HG03460 (cell line): ENCODE results near the gene EXD2.
"Not testable (repeated sequence)": the region's sequence is repeated elsewhere in the genome, so short reads cannot be mapped to it uniquely, and the experiment has no call there.

ENCODE experiments used
- ATAC-seq: cut with Tn5 transposase; IDR thresholded peaks from one replicate; pipeline ENCODE4 v1.9.1; 2021; ENCODE audit not compliant: unreplicated experiment

Gene EXD2

DNA sequence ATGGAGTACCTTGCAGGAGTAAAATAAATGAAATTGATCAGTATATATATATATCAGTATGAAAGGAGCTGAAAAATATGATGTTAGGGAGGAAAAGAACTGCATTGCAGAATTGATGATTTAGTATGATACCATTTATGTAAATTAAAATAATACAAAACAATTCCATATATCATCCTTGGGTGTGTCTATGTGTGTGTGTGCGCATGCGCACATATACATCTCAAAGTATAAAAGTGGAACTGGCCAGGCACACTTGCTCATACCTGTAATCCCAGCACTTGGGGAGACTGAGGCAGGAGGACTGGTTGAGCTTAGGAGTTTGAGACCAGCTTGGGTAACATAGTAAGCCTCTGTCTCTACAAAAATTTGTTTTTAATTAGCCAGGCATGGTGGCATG lies 84.0 kb downstream of the EXD2 start:
- no peak for ATAC-seq

DNA sequence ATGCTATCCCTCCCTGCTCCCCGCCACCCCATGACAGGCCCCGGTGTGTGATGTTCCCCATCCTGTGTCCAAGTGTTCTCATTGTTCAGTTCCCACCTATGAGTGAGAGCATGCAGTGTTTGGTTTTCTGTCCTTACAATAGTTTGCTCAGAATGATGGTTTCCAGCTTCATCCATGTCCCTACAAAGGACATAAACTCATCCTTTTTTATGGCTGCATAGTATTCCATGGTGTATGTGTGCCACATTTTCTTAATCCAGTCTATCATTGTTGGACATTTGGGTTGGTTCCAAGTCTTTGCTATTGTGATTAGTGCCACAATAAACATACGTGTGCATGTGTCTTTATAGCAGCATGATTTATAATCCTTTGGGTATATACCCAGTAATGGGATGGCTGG lies 86.1 kb downstream of the EXD2 start:
- not testable (repeated sequence) for ATAC-seq

DNA sequence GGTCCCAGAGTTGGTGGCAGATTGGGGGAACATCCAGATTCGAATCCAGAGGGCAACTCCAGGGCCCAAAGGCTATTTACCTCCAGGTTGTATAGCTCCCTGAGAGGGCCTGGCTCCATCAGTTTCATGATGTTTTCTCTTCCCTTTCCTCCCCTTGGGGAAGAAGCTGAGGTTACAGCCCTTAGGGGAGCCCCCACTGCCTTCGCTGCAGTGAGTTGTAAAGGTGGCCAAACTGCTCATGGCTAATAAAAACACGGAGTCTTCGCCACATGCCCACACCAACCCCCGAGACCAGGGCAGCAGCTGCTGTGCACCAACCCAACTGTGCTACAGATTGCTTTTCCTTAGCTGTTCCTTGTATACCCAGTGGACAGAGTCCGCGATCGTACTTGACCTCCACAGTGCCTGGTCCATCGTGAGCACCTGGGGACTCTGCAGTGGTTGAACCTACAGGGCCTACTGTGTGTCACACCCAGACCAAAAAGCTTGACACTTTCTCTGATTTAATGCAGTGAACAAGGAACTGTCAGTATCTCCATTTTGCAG lies 89.5 kb downstream of the EXD2 start:
- ATAC-seq, result no peak

DNA sequence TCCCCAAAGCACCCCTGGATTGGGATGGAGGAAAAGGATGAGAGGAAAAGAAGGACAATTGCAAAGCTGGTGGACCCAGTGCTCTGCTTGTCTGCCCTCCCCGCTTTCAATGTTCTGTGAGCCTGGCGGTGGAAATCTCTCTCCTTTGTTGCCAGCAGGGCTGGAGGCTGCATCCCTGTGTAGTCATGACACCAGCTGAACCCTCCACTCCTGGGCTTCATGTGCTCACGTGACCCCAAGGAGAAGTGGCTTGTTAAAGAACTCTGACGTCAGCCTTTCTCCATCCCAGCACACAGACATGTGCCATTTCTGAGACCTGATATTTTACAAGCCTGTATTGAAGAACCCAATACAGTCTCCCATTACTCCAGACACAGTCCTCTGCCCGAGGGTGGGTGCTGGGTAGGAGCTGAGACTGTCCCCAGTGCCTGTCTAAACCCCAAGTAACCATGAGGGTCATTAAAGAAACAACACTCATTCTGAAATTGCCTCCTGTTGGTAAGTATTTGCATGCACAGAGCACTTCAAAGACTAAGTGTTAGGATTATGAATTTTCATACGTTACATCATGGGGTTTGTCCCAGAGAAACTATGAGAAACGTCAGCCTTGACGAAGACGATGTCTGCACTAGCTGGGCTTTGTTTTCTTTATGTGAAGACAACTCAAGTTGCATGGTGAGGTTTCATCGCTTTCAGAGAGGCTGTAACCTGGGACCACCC lies 90.3 kb downstream of the EXD2 start:
- no peak for ATAC-seq

DNA sequence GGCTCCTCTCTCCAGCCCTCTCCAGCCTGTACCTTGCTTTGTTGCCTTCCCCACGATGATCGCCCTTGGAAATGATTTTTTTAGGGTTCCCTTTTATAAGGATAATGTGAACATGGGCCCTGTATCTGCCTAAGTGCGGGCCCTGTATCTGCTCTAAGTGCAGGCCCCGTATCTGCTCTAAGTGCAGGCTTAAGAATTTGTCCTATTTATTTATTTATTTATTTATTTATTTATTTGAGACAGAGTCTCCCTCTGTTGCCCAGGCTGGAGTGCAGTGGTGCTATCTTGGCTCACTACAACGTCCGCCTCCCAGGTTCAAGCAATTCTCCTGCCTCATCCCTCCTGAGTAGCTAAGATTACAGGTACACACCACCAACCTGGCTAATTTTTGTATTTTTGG lies 91.2 kb downstream of the EXD2 start:
- no peak for ATAC-seq

DNA sequence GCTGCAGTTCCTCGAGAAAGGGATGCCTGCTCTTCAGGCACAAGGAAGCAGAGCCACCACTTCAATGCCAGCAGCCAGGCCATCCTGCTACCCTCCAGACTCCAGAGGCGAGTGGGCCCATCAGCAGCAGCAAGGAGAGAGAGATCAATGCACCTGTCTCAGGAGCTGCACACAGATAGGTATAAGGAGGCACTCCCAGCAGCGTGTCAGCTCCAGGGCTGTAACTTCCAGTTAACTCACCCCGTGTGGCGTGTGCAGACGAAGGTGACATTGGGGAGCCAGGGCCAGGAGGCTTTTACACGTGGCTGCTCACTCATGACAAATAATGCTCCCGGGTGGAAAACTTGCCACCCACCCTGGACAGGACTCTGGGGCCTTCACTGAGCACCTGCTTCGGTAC lies 92.9 kb downstream of the EXD2 start:
- ATAC-seq, result no peak

DNA sequence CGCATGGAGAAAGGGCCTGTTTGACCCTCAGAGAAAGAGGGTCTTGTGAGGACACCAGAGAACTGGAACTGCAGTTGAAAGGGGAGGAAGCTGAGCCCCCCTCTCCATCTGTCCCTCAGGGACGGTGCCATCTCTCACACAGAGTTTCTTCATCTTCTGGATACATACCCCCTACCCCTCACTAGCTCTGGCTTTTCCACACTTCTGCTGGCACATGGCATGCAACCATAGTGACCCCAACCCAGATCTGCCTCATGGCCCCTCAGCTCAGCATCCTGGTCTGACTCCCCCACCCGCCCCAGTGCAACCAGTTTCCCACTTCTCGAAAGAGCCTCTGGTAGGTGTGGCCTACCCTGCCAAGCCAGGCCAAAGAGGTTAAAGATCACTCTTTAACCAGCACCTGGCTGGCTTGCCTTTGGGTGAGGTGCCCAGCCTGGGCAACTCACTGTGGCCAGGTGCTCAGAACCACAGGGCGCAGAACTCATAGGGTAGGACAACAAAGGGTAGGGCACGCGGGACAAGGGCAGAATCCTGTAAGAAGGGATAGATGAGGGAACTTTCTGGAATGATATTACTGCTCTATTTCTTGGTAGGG lies 94.5 kb downstream of the EXD2 start:
- ATAC-seq, result no peak

DNA sequence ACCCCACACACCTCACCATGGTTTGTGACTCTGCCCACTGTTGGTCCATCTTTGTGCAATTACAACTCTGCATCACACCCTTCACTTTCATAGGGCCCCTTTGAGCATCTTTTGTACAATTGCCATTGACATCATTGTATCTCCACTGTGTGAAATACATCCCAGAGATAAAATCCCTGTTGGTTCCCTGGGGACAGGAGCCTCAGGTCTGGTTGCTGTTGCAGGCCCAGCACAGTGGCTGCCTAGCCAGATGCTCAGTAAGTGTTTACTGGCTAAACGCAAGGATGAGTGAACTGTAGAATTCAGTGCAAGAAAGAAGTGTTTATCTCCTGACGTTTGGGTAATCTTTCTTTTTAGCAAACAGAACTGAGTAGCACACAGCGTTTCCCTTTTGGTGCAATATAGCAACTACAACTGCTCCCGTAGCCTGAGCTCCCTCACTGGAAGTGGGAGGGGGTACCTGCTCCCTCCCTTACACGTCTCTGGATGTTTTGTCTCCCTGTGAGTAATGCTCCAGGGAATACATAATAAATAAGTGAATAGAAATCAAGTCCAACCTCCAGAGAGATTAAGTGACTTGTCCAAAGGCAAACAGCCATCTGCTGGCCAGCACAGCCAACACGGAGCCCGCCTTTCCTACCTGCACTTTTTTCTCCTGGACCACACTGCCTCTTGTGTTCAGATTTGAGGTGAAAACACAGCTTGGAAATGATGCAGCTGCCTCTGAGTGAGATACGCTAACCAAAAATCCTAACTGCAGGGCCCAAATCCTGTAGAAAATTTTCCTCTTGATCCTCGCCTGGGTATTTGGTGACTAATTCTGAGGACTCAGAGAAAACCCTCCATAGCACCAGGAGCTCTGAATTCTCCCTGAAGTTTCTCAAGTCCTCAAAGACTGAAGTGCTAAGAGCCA lies 96.1 kb downstream of the EXD2 start:
- ATAC-seq, result no peak

DNA sequence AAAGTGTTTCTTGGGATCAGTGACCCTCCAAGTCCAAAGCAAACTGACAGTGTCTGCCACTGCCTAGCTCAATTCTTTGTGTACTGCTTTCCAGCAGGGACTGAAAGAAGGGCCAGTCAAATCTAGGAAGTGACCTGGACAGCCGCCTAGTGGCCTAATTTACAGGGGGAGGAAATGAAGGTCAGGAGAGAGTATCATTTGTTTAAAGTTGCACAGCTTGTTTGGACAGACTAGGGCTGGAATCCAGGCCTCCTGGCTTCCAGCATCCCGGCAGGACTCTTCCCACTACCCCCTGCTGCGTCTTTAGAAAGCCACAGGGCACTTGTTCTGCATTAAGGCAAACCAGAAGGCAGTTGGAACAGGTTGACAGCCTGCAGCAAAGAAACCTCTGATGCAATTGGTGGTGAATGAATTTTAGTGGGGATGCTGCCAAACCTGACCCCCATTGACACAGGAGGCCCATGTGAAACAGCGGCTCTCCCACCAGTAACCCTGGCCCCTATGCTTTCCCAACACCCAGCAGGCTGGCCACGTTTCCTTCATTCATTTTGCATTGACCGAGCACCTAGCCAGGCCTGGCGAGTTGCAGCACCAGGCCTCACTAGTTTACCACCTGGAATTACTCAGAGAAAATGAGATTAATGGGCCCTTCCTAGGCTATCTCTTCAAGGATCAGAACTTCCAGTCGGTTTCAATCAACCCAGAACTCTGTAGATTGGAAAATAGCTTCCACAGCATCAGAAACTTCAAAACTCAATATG lies 96.9 kb downstream of the EXD2 start:
- ATAC-seq, result no peak

DNA sequence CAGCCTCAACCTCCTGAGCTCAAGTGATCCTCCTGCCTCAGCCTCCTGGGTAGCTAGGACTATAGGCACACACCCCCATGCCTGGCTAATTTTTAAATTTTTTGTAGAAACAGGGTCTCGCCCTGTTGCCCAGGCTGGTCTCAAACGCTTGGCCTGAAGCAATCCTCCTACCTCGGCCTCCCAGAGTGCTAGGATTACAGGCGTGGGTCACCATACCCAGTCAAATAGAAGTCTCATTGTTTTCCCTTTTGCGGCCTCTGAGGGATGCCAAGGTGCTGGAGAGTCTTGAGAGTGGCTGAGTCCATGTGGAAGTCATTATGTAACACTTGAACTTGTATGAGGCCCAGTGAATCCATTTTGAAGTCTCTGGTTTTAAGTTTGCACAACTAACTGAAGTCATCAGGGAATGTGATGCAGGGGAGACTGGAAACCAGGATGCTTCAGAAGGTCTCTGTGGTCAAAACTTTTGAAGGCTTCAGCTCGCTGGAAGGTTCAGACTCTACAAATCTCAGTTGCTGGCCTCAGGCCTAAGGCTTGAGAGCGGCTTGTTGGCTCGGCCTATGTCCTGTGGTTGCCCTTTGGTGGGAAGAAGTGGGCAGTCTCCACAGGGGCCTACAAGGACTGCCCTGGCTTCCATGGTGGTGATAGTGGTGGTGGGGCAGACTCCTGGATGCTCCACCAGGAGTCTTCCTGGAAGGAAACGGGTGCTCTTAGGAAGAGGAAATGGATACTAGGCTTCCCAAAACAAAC lies 97.8 kb downstream of the EXD2 start:
- no peak for ATAC-seq

DNA sequence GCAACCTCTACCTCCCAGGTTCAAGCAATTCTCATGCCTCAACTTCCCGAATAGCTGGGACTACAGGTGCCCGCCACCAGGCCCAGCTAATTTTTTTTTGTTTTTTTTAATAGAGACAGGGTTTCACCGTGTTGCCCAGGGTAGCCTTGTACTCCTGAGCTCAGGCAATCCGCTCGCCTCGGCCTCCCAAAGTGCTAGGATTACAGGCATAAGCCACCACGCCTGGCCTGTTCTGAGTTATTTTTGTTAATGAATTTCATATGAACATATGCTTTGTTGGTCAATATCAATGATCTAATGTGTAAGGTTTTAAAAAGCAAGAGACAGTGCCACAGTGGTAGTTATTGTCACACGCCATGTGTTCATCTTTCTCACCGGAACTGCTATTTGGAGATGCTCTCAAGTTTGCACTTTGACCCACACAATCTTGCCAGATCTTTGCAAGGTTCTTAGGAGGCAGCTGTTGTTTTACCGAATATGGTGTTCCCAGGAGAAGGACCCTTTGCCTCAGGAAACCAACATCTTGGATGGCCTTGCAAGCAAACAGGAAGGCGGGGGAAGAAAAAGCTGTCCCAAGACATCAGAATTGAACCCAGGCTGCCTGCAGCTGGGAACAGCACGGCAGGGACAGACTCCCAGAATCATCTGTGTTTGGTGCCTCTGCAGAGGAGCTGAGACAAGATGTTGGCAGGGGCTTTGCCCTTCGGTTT lies 98.7 kb downstream of the EXD2 start:
- ATAC-seq, result no peak

DNA sequence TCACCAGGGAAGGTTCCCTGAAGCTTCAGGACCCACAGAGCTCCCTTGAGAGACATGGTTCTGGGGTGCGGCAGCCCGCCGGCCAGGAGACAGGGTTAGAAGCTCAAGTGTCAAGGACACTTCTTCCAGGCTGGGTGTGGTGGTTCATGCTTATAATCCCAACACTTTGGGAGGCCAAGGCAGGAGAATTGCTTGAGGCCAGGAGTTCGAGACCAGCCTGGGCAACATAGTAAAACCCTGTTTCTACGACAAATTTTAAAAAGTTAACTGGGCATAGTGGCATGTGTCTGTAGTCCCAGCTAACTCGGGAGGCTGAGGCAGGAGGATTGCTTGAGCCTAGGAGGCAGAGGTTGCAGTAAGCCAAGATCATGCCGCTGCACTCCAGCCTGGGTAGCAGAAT lies 99.6 kb downstream of the EXD2 start:
- not testable (repeated sequence) for ATAC-seq

DNA sequence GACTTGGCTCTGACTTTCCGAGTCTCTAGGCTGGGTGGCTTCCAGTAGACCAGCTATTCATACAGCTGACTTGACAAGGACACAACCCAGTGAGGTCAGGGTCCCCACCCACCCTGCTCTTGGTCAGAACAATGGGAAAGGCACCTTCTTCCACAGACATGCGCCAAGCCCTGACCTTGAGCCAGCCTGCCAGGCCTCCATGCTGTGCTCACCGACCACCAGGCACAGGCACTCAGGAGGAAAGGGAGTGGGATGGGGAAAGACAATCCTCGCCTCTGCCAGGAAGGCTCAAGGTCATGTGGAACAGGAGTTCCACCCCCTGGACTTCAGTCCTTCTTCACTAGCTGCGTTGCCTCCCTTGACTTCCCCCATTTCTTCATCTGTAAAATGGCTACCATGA lies 100.1 kb downstream of the EXD2 start:
- ATAC-seq, result no peak

DNA sequence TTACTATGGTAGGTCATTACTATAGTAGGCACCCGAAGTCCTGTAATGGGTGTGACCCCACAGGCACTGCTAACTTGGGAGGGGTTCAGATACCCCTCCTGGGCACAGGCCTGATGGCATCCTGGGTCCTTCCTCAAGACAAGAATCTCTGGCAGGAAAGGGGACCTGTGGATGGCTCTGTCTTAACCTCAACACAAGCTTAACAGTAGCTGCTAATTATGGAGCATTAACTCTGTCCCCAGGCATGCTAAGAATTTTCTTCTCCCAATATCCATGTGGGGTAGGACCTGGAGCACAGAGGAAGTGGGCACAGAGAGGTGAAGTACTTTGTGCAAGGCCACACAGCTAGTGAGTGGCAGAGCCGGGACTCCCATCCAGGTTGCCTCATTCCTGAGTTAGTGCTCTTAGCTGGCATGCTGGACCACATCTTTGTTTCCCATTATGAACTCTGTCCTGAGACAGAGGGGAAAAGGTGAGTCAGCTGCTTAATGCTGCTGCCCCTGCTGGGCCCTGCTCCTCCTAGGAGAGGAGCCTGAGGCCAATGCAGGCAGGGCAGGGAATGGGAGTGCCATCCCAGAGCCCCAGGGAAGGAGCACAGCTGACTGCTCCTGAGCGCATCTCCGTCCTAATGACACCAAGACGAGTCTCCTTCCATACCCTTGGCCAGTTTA lies 100.7 kb downstream of the EXD2 start:
- ATAC-seq, result no peak
